ENCODE results near the gene PIK3CD. TPM values are rescaled to one million over a fixed set of nuclear protein-coding genes. Genes with fewer than 3 reads are reported as not detected.
A peak's percentile ranks its signal among the peaks of the same experiment; 100 is the strongest.
"Not testable (repeated sequence)": the region's sequence is repeated elsewhere in the genome, so short reads cannot be mapped to it uniquely, and the experiment has no call there.

The PIK3CD gene
- total and polyA plus RNA-seq, 10 donors = 26.8 to 186 (median 100.0) TPM

DNA sequence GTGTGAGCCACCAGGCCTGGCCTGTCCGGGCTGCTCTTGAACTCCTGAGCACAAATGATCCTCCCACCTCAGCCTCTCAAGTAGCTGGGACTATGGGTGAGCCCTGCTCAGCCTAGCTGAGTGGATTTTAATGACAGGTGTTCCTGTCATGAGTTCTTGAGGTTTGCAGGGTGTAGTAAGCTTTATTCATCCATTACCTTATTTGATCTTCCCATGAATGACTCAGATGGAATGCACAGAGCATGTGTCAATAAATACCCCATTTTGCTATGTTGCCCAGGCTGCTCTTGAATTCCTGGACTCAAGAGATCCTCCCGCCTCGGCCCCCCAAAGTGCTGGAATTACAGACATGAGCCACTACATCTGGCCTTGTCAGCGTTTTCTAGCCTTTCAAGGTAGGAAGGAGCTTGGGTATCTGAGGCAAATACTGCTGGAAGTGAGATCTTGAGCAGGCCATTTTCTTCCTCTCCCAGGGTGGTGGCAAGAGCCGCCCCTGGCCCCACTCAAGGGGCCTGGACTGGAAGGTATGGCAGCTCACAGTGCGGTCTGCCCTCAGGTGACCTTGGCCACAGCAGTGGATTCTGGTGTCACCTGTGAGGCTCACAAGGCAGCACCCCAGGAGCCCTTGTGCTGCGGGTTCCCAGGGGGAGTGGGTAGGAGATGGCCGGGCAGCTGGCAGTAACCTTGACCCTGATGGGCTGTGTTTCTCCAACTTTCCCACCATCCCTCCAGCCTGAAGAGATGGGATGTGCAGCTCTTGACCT lies 20.0 kb downstream of the PIK3CD start:
- WGBS, 5 donors = 85 to 92% (median 90%) methylated on average over 7 to 8 of the region's 8 CpGs
- Histone ChIP-seq H3K27ac (peak overlapping the region in 1 of 8 donors; percentile 19), H3K4me1 (peaks cover 6 to 97% (median 49%) of the 10 kb centered on the region in 6 donors), H3K36me3 (peaks cover 0 to 91% (median 34%) of the 10 kb centered on the region in 6 donors), H3K9me3 (no peaks in the 10 kb centered on the region), H3K4me3 (no peak overlapping the region), H3K27me3 (replicated peaks in 1 of 7) (no peaks in the 10 kb centered on the region)
- TF ChIP-seq POLR2A (IDR thresholded peaks at IDR 0.05) (no peak), POLR2AphosphoS5 (IDR thresholded peaks at IDR 0.05) (peak in 1 of 3 donors; percentile 61), CTCF (IDR thresholded peaks at IDR 0.05 in 8 of 11, conservative IDR thresholded peaks at IDR 0.05 in 3 of 11) (no peak)
- intact Hi-C loops (cut with DNase I; ENCODE audit: low total_unique reads) = no loop called here
- DNase-seq = no peak

- peaks cover 0 to 88% (median 38%) of the 10 kb centered on the region in 6 donors for H3K36me3 ChIP-seq
- H3K27me3 ChIP-seq (replicated peaks in 1 of 7) = no peaks in the 10 kb centered on the region
- H3K4me3 ChIP-seq = no peak overlapping the region
- TF ChIP-seq CTCF (IDR thresholded peaks at IDR 0.05 in 8 of 11, conservative IDR thresholded peaks at IDR 0.05 in 3 of 11) (no peak), POLR2AphosphoS5 (IDR thresholded peaks at IDR 0.05) (no peak), POLR2A (IDR thresholded peaks at IDR 0.05) (no peak)
- 90 to 92% (median 90%) methylated on average over 5 of the region's 5 CpGs for WGBS, 5 donors
- no peak for DNase-seq
- H3K9me3 ChIP-seq = no peaks in the 10 kb centered on the region
- intact Hi-C loops (cut with DNase I; ENCODE audit: low total_unique reads) = no loop called here
- peaks cover 6 to 97% (median 50%) of the 10 kb centered on the region in 6 donors for H3K4me1 ChIP-seq
- H3K27ac ChIP-seq = no peak overlapping the region
Observed at GRCh38 chr1:9672444-9672843, 20.9 kb downstream of the PIK3CD start.

DNA sequence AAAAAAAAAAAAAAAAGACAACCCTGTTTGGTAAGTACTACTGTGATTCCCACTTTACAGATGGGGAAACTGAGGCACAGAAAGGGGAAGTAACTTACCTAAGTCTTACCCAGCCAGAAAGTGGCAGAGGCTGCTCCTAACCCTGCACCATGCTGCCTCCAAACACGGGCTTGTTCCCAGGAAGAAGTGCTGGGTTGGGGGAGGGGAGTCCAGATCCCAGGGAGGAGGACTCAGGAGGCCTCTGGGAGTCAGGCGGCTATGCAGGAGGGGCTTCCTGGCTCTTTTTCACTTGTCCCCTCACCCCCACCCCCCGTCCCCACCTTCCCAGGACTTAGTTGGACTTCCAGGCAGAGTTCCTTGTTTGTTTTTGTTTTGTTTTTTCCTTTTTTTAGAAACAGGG lies 23.9 kb downstream of the PIK3CD start:
- Histone ChIP-seq H3K27ac (no peak overlapping the region), H3K36me3 (peaks cover 0 to 91% (median 34%) of the 10 kb centered on the region in 6 donors), H3K27me3 (replicated peaks in 1 of 7) (no peaks in the 10 kb centered on the region), H3K4me3 (no peak overlapping the region), H3K9me3 (no peaks in the 10 kb centered on the region), H3K4me1 (peaks cover 0 to 97% (median 44%) of the 10 kb centered on the region in 6 donors)
- no peak for TF ChIP-seq POLR2A (IDR thresholded peaks at IDR 0.05)
- DNase-seq = no peak
- WGBS, 5 donors = 75 to 89% (median 83%) methylated on average over 3 of the region's 3 CpGs
- intact Hi-C loops (cut with DNase I; ENCODE audit: low total_unique reads) = no loop called here

- H3K4me3 ChIP-seq; DNase-seq; intact Hi-C loops (cut with DNase I; ENCODE audit: low total_unique reads); H3K9me3 ChIP-seq; H3K27me3 ChIP-seq (replicated peaks in 1 of 7): not testable (repeated sequence)
- peaks cover 0 to 97% (median 47%) of the 10 kb centered on the region in 6 donors for H3K4me1 ChIP-seq
- H3K36me3 ChIP-seq = peaks cover 0 to 85% (median 32%) of the 10 kb centered on the region in 6 donors
- WGBS, 5 donors = 96 to 98% (median 98%) methylated on average over 7 of the region's 7 CpGs
- TF ChIP-seq POLR2AphosphoS5 (IDR thresholded peaks at IDR 0.05) = peak in 1 of 3 donors; percentile 50
- H3K27ac ChIP-seq = peak overlapping the region in 1 of 8 donors; percentile 46
Observed at GRCh38 chr1:9676128-9676527, 24.6 kb downstream of the PIK3CD start.

DNA sequence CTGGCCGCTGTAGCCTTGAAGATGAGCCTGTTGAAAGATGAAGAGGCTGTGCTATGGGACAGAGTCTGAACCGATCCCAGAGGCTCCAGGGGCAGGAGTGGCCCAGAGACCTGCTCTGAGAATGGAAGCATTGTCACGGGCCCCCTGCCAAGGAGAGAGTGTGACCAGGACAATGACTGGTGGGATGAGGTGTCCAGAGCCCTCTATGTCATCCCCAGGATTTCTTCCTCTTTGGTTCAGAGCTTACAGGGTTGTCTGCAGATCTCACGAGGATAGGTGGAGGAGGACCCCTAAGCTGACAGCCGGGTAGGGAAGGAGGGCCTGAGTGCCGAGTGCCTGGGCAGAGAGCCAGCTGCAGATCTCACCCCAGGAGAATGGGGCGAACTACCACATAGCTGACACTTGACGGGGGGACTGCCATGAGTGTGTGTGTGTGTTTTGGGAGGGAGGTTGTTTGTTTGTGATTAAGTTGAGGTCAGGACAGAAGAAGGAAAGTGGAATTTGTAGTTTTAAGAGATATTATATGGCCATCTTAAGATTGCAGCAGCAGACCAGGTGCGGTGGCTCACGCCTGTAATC lies 25.4 kb downstream of the PIK3CD start:
- DNase-seq = no peak
- H3K36me3 ChIP-seq = peaks cover 0 to 80% (median 24%) of the 10 kb centered on the region in 6 donors
- WGBS, 5 donors = 68 to 81% (median 69%) methylated on average over 10 of the region's 10 CpGs
- H3K4me3 ChIP-seq = no peak overlapping the region
- H3K9me3 ChIP-seq = no peaks in the 10 kb centered on the region
- no peaks in the 10 kb centered on the region for H3K27me3 ChIP-seq (replicated peaks in 1 of 7)
- peaks cover 0 to 97% (median 48%) of the 10 kb centered on the region in 6 donors for H3K4me1 ChIP-seq
- no peak for TF ChIP-seq POLR2AphosphoS5 (IDR thresholded peaks at IDR 0.05)
- TF ChIP-seq POLR2A (IDR thresholded peaks at IDR 0.05) = no peak
- TF ChIP-seq CTCF (IDR thresholded peaks at IDR 0.05 in 8 of 11, conservative IDR thresholded peaks at IDR 0.05 in 3 of 11) = no peak
- intact Hi-C loops (cut with DNase I; ENCODE audit: low total_unique reads) = no loop called here
- peak overlapping the region in 1 of 8 donors; percentile 46 for H3K27ac ChIP-seq
